Ishikawa (cell line): ENCODE data around the gene ROBO1.

Experiments used
- CEBPB ChIP-seq: IDR thresholded peaks from 2 replicates; pipeline ENCODE4 v1.6.1; 2012
- EP300 ChIP-seq: IDR thresholded peaks from 2 replicates; pipeline ENCODE4 v1.6.1; 2012; ENCODE audit warnings: borderline replicate concordance
- FOXM1 ChIP-seq: IDR thresholded peaks from 2 replicates; pipeline ENCODE4 v1.6.1; 2012; ENCODE audit warnings: low read depth, borderline replicate concordance
- MAX ChIP-seq: IDR thresholded peaks from 2 replicates; pipeline ENCODE4 v1.6.1; 2012
- TCF12 ChIP-seq: IDR thresholded peaks from 2 replicates; pipeline ENCODE4 v1.6.1; 2012; ENCODE audit warnings: low read depth
- ZBTB7A ChIP-seq: IDR thresholded peaks from 2 replicates; pipeline ENCODE4 v1.6.1; 2012; ENCODE audit warnings: low read depth
- TF ChIP-seq, protein P1 (sequence below): IDR thresholded peaks from 2 replicates; pipeline ENCODE4 v1.6.1; 2012

DNA sequence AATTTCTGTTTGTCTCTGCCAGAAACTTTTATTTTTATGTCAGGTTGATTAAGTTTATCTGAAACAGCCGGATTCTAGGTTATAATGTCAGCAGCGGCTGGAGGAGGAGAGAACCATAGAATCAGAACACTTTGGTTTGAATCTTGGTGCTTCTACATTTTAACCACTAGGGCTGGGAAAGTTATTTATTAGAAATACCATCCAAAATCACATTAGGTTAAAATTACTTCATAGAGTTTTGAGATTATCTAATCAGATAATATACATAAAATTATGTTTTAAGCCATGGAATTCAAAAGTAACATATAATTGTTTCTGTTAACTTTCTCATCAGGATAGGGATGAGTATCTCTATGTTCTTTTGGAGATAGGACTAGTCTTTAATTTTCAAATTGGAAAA is 502.9 kb downstream of the ROBO1 start:
- TF ChIP-seq FOXM1 (no peak), TCF12 (no peak), CEBPB (no peak), EP300 (no peak), MAX (no peak), ZBTB7A (no peak)
- TF ChIP-seq, protein P1, sequence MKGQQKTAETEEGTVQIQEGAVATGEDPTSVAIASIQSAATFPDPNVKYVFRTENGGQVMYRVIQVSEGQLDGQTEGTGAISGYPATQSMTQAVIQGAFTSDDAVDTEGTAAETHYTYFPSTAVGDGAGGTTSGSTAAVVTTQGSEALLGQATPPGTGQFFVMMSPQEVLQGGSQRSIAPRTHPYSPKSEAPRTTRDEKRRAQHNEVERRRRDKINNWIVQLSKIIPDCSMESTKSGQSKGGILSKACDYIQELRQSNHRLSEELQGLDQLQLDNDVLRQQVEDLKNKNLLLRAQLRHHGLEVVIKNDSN = no peak
